SKM-1 treated with dmso at 0.1 percent for 144 hours (cell line): ENCODE results near the gene HMMR.
A peak's percentile ranks its signal among the peaks of the same experiment; 100 is the strongest.
"Not testable (repeated sequence)": the region's sequence is repeated elsewhere in the genome, so short reads cannot be mapped to it uniquely, and the experiment has no call there.

Source experiments
- DNase-seq: peaks from one replicate; lab custom pipeline; 2025; ENCODE audit not compliant: unreplicated experiment; lab: John Stamatoyannopoulos, UW

Gene HMMR

GRCh38 chr5:163460562-163461171 is at the start of gene HMMR:
Gene HMMR, plus strand, starts transcription at chr5:163460632. Its CDS starts 61 bp downstream, at chr5:163460693.
- DNase-seq = peak; percentile 22

- DNase-seq = not testable (repeated sequence)
Observed at GRCh38 chr5:163415673-163416072, 44.8 kb upstream of the HMMR start.

GRCh38 chr5:163424836-163425235 is 35.6 kb upstream of the HMMR start:
- DNase-seq = no peak

GRCh38 chr5:163426128-163426527 is 34.3 kb upstream of the HMMR start:
- DNase-seq = not testable (repeated sequence)

GRCh38 chr5:163432544-163432943 is 27.9 kb upstream of the HMMR start:
- no peak for DNase-seq

GRCh38 chr5:163433271-163433670 is 27.2 kb upstream of the HMMR start:
- no peak for DNase-seq

GRCh38 chr5:163434401-163434866 is 26.0 kb upstream of the HMMR start:
- no peak for DNase-seq

- no peak for DNase-seq
Observed at GRCh38 chr5:163436515-163436914, 23.9 kb upstream of the HMMR start.

- no peak for DNase-seq
Observed at GRCh38 chr5:163437011-163437308, 23.5 kb upstream of the HMMR start.

- DNase-seq = peak; percentile 94
Observed at GRCh38 chr5:163437309-163438182, 22.9 kb upstream of the HMMR start, which contains the start of gene CCNG1. Gene CCNG1, plus strand, starts transcription at chr5:163437595. Its CDS starts 1,662 bp downstream, at chr5:163439257.

- peak; percentile 25 for DNase-seq
Observed at GRCh38 chr5:163439092-163439425, 21.4 kb upstream of the HMMR start.

GRCh38 chr5:163440954-163441353 is 19.5 kb upstream of the HMMR start:
- DNase-seq = no peak

GRCh38 chr5:163444526-163444925 is 15.9 kb upstream of the HMMR start:
- DNase-seq = no peak

GRCh38 chr5:163445345-163445744 is 15.1 kb upstream of the HMMR start:
- DNase-seq = no peak

- no peak for DNase-seq
Observed at GRCh38 chr5:163447191-163447590, 13.2 kb upstream of the HMMR start.

GRCh38 chr5:163447875-163448274 is 12.6 kb upstream of the HMMR start:
- no peak for DNase-seq

- no peak for DNase-seq
Observed at GRCh38 chr5:163448491-163448890, 11.9 kb upstream of the HMMR start.

GRCh38 chr5:163451489-163451888 is 8.9 kb upstream of the HMMR start:
- no peak for DNase-seq

- DNase-seq = no peak
Observed at GRCh38 chr5:163453705-163454104, 6.7 kb upstream of the HMMR start.

GRCh38 chr5:163455406-163455805 is 5.0 kb upstream of the HMMR start:
- DNase-seq = not testable (repeated sequence)

- no peak for DNase-seq
Observed at GRCh38 chr5:163456029-163456589, 4.3 kb upstream of the HMMR start.

- DNase-seq = no peak
Observed at GRCh38 chr5:163456840-163457239, 3.6 kb upstream of the HMMR start.
